ENCODE measurements around the gene CD2.
A peak's percentile ranks its signal among the peaks of the same experiment; 100 is the strongest.

CD2 gene, protein sequence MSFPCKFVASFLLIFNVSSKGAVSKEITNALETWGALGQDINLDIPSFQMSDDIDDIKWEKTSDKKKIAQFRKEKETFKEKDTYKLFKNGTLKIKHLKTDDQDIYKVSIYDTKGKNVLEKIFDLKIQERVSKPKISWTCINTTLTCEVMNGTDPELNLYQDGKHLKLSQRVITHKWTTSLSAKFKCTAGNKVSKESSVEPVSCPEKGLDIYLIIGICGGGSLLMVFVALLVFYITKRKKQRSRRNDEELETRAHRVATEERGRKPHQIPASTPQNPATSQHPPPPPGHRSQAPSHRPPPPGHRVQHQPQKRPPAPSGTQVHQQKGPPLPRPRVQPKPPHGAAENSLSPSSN

DNA sequence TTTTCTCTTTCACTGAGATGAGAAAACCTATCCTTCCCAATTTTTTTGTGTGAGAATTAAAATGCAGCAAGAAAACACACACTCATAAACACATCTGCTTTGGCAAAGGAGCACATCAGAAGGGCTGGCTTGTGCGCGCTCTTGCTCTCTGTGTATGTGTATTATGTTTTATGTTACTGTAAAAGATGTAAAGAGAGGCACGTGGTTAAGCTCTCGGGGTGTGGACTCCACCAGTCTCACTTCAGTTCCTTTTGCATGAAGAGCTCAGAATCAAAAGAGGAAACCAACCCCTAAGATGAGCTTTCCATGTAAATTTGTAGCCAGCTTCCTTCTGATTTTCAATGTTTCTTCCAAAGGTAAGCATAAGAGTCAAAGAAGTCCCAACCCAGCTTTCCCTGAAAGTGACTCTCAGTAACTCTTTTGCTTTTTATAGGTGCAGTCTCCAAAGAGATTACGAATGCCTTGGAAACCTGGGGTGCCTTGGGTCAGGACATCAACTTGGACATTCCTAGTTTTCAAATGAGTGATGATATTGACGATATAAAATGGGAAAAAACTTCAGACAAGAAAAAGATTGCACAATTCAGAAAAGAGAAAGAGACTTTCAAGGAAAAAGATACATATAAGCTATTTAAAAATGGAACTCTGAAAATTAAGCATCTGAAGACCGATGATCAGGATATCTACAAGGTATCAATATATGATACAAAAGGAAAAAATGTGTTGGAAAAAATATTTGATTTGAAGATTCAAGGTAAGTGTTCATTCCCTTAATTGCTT is at the start of gene CD2:
Gene CD2 (plus strand): TSS at position 233 of the 780 bp plus-strand sequence. CDS start 63 bp downstream, at position 296.
- DNase-seq = no peak

DNA sequence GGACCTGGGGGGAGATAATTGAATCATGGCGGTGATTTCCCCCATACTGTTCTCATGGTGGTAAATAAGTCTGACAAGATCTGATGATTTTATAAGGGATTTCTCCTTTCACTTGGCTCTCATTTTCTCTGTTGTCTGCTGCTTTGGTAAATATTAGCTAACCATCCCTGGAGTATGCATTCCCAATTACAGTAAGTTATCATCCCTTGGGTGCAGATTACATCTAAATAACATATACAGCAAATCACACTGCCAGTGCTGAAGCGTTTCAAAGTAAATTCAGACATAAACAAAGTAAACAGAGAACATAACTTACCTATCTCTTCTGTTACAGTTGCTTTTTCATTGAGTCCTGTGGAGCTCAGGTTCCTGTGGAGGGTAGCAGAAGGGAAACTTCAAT is 48.1 kb upstream of the CD2 start:
- DNase-seq = no peak

DNA sequence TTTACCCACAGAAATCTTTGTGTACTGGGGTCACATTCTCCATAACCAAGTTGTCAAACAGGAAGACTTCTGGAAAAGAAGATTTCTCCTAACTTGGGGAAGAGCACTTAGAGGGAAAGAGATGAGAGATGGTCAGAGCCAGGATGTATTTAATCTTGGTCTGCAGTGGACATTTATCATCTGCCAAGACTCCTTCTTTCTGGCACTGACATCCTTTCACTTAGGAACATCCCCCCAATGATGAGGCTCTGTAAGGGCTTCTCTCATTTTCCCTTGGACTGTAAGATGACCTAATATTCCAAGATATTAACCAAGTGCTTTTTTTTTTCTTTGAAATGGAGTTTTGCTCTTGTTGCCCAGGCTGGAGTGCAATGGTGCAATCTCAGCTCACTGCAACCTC is 47.4 kb upstream of the CD2 start:
- DNase-seq = no peak

DNA sequence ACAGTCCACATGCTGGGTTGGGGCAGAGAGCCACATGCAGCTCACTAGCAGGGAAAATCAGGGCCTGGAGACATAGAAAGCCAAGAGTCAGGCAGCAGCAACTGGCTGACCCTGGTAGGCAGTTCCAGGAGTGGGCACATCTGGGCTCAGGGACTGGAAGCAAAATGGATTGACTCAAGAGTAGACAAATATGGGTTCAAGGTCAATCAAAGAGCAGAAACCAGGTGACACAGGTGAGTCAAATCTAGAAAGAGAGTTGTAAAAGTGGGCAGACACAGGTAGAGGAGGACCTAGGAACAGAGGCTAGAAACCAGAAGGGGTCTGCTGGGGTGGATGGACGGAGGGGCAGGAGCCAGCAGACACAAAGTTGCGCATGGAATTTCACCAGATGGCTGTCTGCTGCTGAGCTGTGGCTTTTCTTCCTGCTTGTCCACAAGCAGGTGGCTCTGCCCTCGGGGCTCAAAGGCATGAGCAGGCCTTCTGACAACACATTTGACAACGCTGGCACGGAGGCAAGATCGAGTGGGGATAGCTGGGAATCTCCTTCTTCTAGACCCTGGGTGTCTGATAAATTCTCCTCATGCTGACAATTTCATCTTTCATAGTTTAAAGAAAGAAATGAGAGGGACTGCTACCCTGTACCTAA is 45.9 kb upstream of the CD2 start:
- DNase-seq = no peak

DNA sequence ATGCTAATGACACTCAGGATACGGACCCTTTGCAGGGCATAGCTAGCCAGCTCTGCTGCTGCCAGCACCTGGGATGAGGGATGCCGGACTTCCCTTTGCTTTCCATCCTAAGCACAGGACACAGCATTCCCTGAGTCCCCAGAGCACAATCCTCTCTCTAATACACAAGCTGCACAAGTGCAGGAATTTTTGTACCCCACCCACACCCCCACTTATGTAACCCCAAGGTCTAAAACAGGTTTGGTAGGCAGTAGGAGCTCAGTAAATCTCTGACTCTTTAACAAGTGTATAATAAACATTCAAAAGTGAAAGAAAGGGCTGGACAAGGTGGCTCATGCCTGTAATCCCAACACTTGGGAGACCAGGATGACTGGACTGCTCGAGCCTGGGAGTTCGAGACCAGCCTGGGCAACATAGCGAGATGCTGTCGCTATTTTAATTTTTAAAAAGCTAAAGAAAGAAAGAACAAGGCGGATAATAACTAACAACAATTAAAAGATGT is 44.5 kb upstream of the CD2 start:
- DNase-seq = peak in 1 of 56 donors; percentile 8

DNA sequence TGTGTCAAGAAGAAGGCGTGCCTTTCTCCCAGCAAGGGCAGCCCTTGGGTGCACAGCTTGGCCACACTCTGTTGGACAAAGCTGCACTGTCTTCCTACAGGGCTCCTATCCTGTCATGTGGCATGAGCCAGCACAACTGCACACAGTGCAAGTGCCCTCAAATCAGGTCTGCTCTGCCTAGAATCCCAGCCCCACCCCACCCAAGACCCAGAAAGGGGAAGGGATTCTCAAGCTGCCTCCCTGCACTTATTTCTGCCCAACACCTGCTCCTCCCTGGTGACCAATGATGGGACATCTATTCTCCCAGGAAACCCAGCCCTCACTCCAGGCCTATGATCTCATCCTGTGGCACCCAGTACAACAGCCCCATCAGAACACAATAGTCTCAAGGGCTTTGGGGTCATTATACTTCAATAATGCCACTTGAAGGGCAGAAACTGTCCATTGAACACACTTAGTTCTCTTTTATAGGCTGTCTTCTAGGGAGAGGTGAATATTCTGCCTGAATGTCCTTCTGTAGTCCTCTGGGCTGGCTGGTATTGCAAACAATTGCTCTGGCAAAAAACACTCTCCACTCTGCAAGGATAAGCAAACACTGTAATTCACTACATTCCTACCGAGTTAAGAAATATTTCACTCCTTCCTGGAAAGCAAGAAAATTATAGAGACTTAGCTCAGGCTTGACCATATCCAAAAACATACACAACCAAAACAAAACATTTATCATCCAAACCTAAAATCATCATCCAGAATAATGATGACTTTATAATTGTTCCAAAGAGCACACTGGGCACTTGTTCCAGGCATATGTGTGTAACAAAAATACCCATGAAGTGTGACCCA is 43.6 kb upstream of the CD2 start:
- peak in 9 of 56 donors; percentile 11 to 44 (median 21) for DNase-seq

DNA sequence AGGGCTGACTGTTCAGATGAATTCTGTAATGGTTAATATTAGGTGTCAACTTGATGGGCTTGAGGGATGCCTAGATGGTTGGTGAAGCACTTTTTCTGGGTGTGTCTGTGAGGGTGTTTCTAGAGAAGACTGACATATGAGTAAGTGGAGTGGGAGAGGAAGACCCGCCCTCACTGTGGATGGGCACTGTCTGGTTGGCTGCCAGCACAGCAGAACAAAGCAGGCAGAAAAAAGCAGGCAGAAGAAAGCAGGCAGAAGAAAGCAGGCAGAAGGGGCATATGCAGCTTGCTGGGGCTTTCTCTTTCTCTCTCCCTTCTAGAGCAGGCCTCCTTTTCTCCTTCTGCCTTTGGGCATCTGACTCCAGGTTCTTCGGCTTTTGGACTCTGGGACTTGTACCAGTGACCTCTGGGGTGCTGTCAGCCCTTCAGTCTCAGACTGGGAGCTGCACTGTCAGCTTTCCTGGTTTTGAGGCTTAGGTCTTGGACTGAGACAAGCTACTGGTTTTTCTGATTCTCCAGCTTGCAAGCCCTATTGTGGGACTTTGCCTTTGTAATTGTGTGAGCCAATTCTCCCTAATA is 42.9 kb upstream of the CD2 start:
- DNase-seq = peak in 14 of 56 donors; percentile 2 to 51 (median 24)

DNA sequence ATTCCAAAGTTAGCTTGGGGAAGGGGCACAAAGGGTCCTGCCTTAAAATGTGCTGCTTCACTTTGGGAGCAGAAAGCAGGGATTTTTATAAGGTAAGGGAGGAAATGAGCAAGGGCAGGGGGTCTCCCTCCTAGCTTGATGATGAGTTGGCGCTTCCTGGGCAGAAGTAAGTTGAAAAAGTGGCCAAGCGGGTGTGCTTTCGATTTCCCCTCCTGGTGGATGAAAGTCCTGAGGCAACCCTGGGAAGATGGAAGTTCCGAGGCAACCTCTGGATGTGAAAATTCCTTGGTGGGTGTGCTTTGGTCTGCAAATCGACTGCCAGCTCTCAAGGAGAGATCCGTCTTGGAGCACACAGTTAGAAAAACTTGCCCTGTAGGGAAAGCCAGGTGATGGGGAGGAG is 41.7 kb upstream of the CD2 start:
- DNase-seq = no peak

DNA sequence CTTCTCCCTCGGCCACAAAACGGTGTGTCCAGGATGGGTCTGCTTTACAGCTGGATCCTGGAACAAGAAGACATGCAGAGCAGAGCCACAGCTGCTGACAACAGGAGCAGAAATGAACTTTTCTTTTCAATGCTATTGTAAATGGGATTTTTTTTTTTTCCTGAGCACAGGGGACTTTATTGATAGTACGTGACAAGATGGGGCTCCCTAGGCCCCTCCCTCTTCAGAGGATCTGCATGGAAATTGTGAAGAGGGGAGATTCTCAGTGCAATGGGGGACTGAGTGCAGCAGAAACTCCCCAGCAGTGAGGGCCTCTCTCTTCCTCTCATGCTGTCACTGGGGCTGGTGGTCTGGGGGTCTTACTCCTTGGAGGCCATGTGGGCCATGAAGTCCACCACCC is 40.8 kb upstream of the CD2 start:
- no peak for DNase-seq

DNA sequence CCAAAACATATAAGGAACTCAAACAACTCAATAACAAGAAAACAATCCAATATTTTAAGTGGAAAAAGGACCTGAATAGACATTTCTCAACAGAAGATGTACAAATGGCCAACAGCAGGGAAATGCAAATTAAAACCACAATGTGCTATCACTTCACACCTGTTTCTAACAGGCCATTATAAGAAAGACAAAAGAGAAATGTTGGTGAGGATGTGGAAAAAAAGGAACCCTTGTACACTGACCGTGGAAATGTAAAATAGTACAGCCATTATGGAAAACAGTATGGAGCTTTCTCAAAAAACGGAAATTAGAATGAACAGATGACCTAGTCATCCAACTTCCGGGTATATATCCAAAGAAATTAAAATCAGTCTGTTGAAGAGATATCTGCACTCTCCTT is 37.8 kb upstream of the CD2 start:
- no peak for DNase-seq

DNA sequence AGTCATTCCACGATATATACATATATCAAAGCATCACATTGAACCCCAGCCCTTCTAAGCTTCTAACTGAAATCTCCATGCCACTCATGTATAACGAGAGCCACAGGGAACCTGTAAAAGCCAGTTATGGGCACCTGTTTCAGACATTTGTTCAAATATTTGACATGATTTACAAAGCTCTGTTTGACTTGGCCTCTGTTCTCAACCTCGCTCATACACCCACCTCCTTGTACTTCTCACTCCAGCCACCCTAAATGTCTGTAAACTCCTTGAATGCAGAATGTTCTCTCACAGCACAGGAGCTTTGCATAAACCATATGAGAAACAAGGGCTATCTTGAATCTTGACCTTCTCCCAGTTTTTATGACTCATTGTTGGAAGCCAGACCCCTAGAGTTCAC is 36.9 kb upstream of the CD2 start:
- no peak for DNase-seq

DNA sequence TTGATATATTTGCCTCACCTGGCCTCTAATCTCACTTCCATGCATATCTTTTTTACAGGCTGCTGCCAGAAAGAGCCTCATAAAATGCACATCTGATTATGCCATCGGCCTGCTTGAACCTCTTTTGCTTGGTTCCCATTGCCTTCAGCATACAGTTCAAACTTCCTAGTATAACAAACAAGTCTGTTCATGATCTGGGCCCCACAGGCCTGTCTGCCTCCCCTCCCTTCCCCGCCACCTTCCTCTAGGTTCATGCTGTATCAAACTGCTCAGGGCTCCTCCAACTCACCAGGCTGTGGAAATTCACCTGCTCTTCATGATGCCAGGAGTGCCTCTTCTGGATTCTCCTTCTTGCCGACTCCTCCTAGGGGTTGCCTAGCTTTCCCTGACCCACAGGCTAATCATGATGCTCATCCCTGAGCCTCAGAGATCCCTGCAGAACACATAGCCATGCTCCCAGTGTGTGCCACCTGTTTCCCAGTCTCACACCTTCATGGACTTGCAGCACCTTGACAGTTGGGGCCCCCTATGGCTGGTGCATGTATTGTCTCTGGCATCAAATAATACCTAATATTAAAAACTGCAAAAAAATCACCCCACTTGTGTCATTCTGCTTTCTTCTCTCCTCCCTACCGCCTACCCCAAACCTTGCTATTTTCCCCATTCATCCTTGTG is 33.7 kb upstream of the CD2 start:
- DNase-seq = no peak

DNA sequence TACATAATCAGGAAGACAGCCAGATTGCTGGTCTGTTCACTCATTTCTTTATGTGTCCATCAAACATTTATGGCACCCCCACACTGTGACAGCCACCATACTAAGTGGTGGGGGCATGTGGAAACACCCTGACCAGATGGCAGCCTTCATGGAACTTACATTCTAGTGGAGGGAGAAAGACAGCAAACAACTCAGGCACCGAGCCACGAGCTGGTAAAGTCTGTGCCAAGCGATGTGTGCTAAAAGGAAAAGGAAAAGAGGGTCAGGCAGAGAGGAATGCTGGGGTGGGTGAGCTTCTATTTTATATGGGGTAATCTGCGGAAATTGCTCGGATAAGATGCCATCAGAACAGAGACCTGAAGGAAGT is 33.2 kb upstream of the CD2 start:
- no peak for DNase-seq

DNA sequence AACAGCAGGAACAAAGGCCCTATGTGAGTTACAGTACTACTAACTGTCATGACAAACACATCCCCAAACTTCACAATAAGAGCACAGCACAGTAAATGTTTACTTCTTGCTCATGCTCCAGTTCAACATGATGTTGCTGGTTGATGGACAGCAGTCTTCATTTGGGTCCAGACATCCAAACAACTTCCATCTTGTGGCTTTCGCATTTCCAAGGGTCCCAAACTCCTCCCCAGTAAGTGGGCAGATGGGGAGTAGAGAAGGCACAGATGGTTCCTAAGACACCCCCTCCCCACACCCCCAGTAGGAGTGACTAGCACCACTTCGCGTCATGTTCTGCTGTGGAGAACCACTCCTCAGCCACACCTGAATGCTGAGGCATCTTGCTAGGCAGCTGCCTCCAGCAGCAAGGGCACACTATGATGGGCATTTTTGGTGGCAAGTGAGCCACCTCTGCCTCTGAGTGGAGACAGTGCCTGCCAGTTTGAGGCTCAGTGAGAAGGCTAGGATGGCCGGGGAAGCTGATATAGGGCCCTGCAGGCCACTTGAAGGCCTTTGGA is 32.7 kb upstream of the CD2 start:
- DNase-seq = no peak

DNA sequence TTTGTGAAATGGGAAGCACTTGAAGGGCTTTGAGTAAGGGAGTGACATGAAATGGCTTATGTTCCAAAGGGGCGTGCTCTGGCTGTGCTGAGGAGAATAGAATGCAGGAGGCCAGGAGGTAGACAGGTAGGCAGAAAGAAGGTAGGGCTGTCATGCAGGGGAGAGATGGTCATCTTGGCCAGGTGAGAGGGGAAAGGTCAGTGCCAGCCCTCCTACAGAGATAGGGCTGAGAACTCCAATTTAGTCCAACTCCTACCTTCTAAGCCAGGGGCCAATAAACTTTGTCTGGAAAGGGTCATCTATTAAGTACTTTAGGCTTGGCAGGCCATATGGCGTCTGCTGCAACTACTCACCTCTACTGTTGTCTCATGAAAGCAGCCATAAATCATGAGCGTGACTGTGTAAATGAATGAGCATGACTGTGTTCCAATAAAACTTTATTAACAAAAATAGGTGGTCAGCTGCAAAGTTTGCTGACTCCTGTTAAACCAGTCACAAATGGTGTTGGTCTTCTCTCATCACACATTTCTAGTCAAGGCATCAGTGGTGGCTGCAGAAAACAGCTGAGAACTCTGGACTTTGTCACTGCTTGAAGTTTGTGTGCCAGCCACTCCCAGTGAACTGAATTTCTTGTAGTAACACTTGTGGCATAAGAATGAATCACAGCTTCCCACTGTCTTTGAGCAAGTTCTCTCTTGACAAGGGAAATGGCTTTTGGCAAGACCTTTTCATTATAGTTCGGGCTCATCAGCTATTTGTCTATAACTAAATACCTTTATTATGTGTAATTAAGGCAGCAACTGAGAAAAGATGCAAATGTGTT is 32.0 kb upstream of the CD2 start:
- DNase-seq = no peak

DNA sequence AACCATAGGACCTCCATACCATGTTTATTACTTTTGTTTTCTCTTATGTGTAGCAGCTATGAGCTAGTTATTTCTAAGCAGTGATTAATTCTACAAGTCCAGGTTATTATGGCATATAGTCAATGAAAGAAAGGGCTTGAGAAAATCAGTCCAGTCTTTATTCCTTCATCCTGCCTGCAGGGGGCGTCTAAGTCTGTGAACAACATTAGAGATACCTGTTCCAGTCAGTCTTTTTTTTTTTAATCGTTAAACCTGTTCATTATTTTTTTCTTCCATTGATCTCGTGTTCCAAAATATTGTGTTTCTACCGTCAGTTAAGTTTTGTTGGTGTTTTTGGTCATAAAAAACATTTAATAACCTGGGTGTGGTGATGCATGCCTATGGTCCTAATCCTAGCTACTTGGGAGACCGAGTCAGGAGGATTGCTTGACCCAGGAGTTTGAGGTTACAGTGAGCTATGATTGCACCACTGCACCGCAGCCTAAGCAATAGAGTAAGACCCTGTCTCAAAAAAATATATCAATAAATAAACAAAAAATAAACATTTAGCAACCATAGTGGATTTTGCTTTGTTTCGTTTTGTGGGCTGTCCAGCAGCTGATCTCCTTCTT is 29.4 kb upstream of the CD2 start:
- peak in 14 of 56 donors; percentile 5 to 77 (median 24) for DNase-seq

DNA sequence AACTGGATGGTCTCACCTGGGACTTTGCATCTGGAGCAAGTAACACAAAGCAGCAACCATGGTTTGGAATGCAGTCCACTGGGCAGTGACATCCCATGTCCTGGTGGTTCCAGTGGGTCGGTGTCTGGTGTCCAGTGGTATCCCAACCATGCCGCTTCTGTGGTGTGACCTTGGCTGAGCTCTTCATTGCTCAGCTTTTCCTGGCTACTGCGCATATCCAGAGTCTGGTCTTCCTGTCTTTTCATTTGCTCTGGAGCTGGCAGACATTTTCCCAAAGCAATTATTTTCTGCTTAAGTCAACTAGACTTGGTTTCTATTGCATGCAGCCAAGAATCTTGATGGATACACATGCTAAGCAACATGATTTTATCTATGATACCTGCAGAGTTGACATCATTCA is 28.4 kb upstream of the CD2 start:
- DNase-seq = no peak
